Activated T-helper 1 cell treated with anti-CD3 and anti-CD28 coated beads, Interleukin-2, amount 50 U/mL, for 16 hours (primary cell): Measurements from ENCODE around the gene TMEM214.

Experiments used
- DNase-seq, 2 donors: peaks; one replicate each; pipeline ENCODE4 v3.0.0-alpha.2; 2020; ENCODE audit warnings: low read depth in 1 of 2, low spot score in 1 of 2

Gene TMEM214

DNA sequence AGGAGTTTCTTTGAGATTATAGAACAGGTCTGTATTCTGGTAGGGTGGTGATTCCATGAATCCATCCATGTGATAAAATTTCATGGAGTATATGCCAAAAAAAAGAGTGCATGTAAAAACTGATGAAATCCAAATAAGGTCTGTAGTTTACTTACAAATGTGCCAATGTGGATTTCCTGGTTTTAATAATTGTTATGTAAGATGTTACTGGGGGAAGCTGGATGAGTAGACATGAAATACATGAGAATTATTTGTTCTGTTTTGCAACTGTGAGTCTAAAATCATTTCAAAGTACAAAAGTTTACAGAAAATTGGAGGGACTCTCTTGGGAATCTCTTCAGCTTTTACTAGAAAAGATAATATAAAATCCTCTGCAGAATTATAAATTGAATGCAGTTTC is 23.7 kb upstream of the TMEM214 start:
- DNase-seq, result no peak

DNA sequence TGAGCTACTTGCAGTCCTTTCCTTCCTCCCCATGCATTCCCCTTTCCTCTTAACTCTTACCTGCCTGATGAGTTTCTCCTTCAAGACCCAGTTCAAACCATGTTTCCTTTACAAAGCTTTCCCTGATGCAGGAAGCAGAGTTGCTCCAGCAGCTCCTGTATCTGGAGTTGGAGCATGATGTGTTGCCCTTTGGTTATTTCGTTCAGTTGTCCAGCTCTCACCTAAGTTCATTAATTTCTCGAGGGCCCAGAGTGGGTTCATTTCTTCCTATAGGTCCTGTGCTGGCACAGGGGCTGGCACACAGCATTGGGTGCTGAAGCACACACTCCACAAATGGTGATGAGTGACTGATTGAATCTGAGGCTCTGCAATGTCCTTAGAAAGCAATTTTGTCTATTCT is 23.0 kb upstream of the TMEM214 start:
- no peak for DNase-seq

DNA sequence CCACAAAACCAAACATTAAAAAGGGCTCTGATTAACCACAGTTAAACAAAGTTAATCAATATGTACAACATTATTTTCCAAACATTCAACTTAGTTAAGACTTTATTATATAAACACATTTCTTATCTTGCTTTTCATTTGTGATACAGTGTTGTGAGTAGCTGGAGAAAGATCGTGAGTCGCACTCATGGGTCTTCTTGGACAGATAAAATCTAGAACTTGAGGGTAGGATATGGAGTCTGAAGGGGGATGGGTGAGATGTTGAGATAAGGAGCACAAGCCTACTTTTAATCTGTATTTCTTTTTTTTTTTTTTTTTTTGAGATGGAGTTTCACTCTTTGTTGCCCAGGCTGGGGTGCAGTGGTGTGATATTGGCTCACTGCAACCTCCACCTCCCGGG is 22.6 kb upstream of the TMEM214 start:
- no peak for DNase-seq

DNA sequence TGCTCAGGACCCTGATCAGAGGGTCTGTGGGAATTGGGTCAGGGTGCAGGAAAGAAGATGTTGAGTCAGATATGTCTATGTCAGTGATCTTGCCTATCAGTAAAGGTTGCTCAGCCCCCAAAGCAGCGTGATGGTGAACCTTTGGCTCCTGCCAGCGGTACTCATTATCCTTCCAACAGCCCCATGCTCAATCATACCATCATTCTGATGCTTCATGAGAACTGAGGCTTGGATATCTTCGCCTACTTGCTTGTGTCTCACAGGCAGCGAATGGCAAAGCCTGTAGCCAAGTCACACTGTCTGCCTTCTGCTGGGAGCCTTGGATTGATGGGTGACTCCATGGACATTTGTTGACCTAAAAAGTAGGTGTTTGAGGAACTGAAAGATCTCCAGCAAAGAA is 19.0 kb upstream of the TMEM214 start:
- no peak for DNase-seq

DNA sequence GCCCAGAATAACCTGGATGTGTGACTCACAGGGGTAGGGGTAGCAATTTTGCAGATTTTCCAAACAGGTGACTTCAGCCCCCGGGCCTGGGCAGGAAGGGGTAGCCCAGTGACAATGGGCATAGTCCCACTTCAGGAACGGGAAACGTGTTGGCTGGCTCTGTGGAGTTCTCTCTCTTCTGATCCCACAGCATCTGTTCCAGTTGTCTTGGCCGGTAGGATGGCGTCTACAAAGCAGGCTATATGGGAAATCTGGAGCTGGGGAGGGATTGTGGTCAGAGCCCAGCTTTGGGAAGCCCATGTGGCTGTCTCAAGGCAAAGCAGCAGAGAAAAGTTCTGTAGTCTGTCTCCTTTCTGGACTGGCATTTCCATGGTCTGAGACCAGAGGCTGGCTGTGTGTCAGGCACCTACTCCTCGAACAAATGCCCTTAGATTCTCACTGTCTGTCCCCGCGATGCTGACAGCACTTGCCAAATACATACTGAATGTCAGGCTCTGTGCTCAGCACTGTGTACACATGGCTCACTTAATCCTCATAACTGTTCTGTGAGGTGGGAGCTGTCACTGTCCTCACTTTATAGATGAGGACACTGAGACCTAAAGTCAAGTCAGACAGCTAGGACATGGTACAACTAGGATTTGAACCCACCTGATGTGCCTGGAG is 17.9 kb upstream of the TMEM214 start:
- no peak for DNase-seq

DNA sequence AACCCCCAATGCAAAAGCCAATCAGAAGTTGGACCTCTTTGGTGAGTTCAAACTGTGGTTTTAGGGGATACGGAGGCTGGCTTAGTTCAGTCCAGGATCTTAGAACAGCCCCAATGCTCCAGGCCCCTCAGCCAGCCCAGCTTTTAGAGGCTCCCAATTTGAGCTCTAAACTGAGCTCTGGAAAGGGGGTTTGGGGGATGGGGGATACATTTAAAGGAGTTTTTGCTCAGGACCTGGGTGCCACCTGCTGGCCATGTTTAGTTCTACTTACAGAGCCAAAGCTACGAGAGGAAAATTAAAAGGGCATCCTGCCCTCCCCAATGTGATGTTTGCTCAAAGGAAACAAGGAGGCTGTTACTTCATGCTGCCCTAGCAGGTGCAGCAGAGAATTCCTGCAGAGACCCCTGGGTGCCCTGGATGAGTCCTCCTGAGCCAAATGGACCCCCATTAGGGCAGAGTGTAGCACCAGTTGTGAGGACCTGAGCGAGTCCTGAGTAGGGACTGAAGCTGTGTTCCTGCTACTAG is 15.9 kb upstream of the TMEM214 start:
- no peak for DNase-seq

DNA sequence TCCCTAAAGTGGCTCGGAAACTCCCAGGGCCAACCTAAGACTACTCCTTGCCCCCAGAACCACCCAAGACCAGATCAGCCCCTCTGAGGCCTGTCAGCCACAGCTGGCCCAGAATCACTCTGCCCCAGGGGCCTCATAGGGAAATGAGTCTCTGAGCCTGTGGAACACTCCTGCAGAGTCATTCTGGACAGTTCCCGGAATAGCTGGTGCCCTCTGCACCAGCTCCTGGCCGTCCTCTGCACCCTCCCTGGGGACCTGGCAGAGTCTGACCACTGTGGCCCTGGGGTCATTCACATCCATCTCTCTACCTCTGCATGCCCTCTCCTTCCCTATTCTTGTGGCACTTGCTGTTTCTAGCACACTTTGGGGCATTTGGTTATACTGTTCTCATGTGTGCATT is 14.6 kb upstream of the TMEM214 start:
- DNase-seq, result no peak

DNA sequence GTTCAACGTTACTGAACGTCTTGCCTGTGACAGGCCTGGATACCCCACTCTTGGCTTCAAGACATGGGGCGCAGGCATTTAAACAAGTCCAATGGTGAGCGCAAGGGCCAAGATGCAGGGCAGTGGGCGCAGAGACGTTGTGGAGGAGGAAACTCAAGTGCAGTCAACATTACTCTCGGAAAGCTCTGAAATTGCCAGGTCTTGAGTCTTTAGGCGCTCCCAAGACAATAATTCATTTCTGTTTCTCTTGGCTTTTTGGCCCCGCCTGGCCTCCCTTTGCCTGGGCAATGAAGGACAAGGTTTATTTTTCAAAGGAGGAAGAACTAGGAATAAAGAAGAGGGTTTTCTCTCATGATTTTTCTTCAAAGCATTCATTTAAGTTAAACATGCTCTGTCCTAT is 13.3 kb upstream of the TMEM214 start:
- DNase-seq, result no peak

DNA sequence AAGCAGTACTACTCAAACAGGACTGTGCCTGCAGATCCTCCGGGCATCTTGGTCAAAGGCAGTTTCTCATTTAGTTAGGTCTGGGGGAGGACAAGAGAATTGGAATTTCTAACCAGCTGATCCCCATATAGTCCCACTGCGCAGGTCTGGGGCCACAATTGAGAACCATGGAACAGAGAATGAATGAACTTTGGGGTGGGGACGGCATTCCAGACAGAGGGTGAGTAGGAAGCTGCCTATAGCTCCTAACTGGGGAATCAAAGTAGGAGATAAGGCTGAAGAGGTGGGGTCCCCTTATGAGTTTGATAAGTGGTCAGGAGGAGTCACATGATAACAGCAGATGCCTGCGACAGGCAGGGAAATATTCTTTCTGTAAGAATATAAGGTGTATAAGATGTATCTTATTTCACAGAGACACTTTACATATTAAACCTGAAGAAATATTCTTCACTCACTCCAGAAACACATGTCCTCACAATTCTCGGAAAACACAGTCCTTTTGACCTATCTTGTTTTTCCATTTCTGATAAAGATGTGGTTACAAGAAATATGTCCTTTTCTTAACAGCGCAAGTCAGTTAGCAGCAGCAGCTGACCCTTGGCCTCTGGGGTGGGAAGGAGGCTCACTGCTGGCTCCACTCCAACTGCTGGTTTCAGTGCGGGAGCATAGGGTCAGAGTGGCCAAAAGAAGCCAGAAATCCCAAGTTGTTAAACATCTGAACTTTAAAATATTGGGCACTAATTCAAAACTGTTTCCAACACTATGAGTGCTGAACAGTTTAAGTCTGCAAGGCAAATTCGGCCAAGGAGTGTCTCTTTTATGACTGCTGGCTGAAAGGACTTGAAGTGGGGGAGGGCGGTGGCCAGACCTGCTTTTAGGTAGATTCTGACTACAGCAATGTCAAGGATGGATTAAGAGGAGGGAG is 12.6 kb upstream of the TMEM214 start:
- no peak for DNase-seq

DNA sequence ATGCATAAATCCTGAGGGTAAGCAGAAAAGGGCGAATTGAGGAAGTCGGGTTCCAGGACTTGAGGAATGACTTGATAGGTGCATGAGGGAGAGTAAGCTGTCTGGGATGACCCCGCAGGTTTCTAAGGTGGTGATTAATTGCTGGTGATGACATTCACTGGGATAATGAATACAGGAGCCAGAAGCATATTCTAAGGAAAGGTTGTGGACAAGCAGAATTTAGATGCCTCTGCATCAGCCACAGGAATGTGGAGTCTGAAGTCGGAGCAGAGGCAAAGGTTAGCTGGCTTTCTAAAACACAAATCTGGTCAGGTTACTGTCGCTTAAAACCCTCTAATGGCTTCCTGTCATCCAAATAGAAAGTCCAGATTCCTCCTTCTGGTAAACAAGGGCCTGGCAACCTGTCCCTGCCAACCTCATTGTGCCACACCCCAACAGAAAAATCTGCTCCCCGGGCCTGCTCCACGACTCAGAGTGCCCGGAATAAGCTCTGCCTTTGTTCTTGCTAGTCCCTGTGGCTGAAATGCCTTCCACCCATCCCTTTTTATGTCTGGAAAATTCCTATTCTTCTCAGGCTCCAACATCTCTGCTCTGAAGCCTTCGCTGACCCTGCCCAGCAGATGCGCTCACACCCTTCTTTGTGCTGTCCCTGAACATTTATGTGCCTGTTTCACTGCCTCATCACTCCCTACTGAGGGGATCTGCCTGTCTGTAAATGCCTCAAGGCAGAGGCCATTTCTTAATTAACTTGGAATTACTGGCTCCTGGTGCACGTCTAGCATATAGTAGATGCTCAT is 11.3 kb upstream of the TMEM214 start:
- DNase-seq, result no peak

DNA sequence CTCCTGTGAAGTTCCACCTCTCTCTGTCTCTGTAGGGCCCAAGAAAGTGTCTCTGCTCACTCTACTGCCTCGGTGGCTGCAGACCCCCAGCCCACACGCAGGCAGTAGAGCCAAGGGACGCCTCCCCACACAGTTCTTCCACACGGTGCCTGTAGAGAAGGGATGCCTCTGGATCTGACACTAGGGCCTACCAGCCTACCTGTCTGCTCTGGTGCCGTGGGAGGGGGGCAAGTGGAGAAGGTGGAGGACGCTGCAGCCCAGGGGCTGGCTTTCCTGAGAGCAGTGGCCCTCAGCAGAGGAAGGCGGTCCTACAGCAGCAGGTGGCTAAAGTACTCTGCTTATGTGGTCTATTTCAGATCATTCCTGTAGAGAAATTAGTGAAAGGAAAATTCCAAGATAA is 9.0 kb upstream of the TMEM214 start:
- DNase-seq, result no peak

DNA sequence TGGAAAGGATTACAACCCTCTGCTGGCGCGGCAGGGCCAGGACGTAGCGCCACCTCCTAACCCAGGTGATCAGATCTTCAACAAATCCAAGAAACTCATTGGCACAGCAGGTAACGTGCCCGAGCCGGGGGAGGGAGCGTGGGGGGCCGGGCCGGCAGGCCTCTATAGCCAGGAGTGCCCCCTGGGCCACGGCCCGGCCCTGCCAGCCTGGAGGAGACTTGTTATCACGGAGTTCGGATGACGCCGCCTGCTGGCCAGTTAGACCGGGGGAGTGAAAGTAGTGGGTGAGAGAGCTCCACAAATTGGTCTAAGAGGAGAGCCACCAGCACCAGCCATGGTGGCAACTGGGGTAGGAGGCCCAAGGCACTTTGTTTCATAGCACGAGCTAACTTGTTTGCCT is 8.6 kb upstream of the TMEM214 start:
- DNase-seq, result no peak

DNA sequence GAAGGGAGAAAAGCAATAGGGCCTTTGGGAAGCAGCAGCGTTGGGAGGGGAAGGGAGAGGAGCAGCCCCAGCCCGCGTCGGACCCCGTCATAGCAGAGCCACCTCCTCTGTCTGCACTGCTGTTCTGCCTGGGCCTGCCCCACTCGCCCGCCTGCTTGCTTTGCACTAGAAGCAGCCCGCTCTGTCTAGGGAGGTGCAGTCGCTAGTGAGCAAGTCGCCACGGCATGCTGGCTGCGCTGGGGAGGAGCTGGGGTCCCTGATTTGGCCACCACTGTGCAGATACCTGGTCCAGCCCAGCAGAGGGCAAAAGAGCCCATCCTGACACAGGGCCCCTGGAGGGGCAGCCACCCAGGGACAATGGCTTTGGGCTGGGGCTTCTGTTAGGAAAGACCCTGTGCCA is 8.0 kb upstream of the TMEM214 start:
- DNase-seq, result no peak

DNA sequence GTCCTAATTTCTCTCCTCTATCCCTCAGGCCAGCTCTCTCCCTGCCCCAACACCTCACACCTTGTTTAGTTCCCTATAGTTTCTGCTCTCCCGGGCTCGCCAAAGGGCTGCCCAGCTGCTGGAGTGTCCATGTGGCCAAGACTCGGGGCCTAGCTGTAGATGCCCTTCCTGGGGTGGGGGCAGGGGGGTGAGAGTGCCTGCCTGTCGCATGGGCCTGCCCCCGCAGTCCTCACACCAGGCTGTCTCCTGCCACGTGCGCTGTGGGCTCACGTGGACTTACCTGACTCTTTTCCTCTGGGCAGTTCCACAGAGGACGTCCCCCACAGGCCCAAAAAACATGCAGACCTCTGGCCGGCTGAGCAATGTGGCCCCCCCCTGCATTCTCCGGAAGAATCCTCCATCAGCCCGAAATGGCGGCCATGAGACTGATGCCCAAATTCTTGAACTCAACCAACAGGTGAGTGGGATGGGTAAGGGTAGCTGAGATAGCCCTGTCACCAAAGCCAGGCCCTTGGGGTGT is 7.4 kb upstream of the TMEM214 start:
- no peak for DNase-seq

DNA sequence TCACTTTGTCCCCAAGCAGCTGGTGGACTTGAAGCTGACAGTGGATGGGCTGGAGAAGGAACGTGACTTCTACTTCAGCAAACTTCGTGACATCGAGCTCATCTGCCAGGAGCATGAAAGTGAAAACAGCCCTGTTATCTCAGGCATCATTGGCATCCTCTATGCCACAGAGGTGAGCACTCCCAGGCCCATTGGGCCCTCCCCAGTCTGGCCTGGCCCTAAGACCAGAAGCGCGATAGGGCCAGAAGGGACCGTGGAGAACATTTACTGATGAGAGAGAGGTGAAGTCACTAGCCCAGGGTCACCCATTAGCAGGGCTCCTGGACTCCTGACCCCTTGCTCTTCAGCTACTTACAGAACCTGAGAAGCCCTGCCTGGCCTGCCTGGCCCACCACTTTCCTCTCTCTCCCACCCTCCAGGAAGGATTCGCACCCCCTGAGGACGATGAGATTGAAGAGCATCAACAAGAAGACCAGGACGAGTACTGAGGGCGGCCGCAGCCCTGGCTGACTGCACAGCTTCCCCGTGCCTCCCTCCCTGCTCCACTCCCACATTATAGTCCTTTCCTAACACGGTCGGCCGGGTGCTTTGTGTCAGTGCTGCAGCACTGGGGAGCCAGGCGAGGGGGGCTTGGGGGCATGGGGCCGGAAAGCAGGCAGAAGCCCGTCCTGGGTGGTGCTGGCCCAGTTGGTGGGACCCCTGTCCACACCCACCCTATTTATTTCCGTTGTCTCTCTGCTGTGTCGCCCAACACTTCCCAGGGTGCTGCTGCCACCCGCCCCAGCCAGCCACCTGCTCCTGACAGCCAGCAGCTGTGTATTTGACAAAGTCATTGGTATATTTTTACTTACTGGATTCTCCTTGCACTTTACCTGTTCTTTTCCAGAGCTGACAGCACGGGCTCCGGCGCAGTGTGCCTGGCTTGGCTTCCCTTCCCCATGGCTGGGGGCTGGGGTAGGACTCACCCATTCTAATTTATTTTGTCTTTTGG is 6.6 kb upstream of the TMEM214 start:
- DNase-seq, result no peak

DNA sequence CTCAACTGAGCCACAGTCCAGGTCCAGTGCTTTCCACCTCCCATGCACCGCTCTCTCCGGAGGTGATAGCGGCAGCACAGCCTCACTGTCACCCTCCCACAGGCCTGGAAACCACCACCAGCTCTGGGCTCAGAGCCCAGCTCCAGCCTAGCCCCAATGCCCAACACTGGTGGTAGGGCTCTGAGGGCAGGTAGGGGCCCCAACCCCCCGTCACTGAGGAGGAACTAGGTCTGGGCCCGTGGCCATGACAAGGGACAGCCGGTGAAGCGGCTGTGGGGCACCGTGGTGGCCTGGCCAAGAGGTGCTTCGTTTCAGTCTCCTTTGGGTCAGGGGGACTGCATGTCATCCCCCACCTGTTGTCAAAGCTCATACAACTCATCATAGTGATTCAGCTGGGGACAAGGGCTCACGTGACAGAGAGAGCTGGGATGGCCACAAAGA is 5.5 kb upstream of the TMEM214 start:
- DNase-seq, result no peak

DNA sequence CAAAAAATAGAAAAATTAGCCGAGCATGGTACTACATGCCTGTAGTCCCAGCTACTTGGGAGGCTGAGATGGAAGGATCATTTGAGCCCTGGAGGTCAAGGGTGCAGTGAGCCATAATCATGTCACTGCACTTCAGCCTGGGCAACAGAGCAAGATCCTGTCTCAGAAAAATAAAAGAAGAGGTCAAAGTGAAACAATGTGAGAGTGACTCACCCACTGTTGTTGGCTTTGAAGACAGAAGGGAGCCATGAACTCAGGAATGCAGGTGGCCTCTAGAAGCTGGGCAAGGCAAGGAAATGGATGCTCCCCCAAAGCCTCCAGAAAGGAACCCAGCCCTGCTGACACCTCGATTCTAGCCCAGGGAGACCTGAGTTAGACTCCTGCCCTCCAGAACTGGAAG is 3.7 kb upstream of the TMEM214 start:
- no peak for DNase-seq

DNA sequence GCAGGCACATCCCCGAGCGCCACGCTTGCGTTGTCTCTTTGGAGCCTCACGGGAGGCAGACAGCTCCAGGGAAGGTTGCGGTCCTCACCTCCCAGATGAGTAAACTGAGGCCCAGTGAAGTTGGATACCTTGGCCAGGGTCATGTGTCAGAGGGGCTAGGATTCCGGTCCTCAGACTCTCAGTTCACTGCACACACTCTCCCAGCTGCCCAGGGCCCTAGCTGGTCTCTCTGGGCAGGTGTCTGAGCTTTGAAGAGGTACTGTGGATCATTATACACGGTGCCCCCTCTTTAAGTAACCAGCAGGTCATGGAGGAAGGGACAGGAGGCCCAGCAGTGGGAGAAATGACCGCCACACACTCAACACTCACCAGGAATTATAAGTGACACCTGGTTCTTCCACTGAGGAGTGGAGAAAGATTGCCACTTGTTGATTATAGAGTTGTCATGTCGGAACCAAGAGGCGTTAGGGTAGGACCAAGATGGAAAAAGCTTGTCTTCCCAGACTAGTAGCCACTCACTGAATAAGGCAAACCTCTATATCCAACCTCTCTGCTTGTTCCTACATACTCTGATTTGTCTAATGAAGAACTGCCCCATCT is 588 bp downstream of the TMEM214 start:
- no peak for DNase-seq

DNA sequence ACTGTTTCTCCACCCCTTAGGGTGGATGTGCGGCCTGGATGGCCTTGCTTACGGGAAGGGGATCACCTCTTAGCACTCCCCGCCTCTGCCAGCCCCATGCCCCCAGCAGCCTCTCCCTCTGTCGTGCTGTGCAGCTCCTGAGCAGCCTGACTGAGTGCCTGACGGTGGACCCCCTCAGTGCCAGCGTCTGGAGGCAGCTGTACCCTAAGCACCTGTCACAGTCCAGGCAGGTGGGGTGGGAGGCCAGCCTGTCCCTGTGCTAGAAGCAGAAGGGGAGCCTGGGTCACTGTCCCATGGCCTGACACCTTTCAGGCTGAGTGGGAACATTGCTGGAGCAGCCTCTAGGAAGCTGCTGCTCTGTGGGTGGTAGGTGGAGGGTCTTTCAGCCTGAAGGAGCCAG is 5.2 kb downstream of the TMEM214 start:
- DNase-seq, result no peak
